Right atrium auricular region (tissue), 2 donors: ENCODE measurements around the gene LAPTM5. TPM values are rescaled to one million over a fixed set of nuclear protein-coding genes. Genes with fewer than 3 reads are reported as not detected.

Experiments
- DNase-seq: peaks from one replicate; pipeline ENCODE4 v3.0.0-alpha.2; 2019; ENCODE audit warnings: low spot score
- H3K27ac ChIP-seq, 2 donors: fragments of 200-600 bp; sonication (generic); 1 replicate in 1 of 2; 2 replicates in 1 of 2; pipeline ENCODE4 v1.5.1; 2016 to 2019
- H3K27me3 ChIP-seq, 2 donors: fragments of 200-600 bp; sonication (generic); one replicate each; pipeline versions ENCODE4 v1.5.1 to v1.6.0; 2017 to 2019
- H3K36me3 ChIP-seq: fragments of 200-600 bp; sonication (generic); one replicate; pipeline ENCODE4 v1.5.1; 2016
- H3K4me1 ChIP-seq, 2 donors: fragments of 200-600 bp; sonication (generic); one replicate each; pipeline versions ENCODE4 v1.5.1 to v1.6.0; 2017 to 2019
- H3K4me3 ChIP-seq, 2 donors: fragments of 200-600 bp; sonication (generic); 1 replicate in 1 of 2; 2 replicates in 1 of 2; pipeline ENCODE4 v1.5.1; 2017 to 2019; ENCODE audit warnings: mild to moderate bottlenecking in 1 of 2, moderate library complexity in 1 of 2
- H3K9me3 ChIP-seq, 2 donors: fragments of 200-600 bp; sonication (generic); one replicate each; pipeline ENCODE4 v1.5.1; 2019
- total RNA-seq, 2 donors: library from RNA; depleted of rRNA; stranded (reverse); fragments of >200 nt; gene quantifications; one replicate each; pipeline ENCODE4 v1.1.0, GENCODE V29; 2016
- TF ChIP-seq, protein P1 (sequence below), 2 donors: fragments of 200-600 bp; sonication (generic); IDR thresholded peaks; one replicate each; pipeline ENCODE4 v1.5.1; 2019; ENCODE audit warnings: antibody characterized with exemption in 2 of 2

LAPTM5 gene
- total RNA-seq, 2 donors from 2014 or later: 17.4 to 62.8 TPM

DNA sequence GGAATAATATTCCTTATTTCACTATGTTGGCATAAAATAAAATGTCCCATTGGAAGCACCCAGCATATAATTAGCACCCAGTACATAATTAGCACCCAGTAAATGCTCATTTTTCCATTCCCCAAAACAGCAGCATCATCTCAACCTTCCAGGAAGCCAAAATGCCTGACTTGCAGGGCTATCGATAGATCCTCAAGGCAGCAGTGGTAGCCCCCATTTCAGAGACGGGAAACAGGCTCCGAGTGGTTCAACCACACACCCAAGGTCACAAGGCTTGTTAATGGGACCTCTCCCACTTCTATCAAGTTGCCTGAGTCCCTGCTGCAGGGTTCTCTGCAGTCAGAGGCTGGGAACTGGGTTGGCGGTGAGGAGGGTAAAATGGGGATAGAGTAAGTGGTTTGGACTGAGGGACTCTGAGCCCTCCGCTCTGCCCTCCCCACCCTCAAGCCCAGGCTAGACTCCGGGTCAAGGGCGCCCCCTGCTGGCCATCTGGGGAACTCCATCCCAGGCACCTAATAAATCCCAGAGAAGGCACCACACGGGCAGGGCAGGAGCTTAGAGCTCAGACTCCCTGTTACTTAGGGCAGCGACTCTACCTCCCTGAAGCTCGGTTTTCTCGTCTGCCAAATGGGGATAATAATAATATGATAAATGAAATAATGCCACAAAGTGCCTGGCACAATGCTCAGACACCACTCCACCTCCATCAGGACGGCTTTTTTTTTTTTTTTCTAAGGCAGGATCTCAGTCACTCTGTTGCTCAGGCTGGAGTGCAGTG, 21.9 kb upstream of the LAPTM5 start:
- Histone ChIP-seq H3K9me3 (no peaks in the 10 kb centered on the region), H3K36me3 (no peaks in the 10 kb centered on the region), H3K4me3 (no peak overlapping the region), H3K27ac (no peak overlapping the region), H3K4me1 (peaks cover 0 to 6% of the 10 kb centered on the region in 2 donors), H3K27me3 (no peaks in the 10 kb centered on the region)
- peak; percentile 86 for DNase-seq
- TF ChIP-seq, protein P1, sequence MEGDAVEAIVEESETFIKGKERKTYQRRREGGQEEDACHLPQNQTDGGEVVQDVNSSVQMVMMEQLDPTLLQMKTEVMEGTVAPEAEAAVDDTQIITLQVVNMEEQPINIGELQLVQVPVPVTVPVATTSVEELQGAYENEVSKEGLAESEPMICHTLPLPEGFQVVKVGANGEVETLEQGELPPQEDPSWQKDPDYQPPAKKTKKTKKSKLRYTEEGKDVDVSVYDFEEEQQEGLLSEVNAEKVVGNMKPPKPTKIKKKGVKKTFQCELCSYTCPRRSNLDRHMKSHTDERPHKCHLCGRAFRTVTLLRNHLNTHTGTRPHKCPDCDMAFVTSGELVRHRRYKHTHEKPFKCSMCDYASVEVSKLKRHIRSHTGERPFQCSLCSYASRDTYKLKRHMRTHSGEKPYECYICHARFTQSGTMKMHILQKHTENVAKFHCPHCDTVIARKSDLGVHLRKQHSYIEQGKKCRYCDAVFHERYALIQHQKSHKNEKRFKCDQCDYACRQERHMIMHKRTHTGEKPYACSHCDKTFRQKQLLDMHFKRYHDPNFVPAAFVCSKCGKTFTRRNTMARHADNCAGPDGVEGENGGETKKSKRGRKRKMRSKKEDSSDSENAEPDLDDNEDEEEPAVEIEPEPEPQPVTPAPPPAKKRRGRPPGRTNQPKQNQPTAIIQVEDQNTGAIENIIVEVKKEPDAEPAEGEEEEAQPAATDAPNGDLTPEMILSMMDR (IDR thresholded peaks at IDR 0.05): peak; percentile 88 to 97

DNA sequence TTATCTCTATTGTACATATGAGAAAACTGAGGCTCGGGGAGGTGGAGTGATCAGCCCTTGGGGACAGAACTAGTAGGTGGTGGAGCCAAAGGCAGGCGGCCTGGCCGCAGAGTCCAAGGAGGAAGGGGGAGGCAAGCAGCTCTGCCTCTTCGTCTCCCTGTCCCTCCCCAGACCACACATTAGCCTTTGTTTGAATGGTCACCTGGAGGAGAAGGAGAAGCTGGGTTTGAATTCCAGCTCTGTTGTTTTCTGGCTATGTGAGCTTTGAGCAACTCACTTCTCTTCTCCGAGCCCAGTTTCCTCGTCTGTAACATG, 21.4 kb upstream of the LAPTM5 start:
- Histone ChIP-seq H3K27ac (no peak overlapping the region), H3K4me3 (no peak overlapping the region), H3K9me3 (no peaks in the 10 kb centered on the region), H3K36me3 (no peaks in the 10 kb centered on the region), H3K27me3 (no peaks in the 10 kb centered on the region), H3K4me1 (peaks cover 0 to 6% of the 10 kb centered on the region in 2 donors)
- no peak for DNase-seq
- TF ChIP-seq, protein P1 (IDR thresholded peaks at IDR 0.05): no peak

GRCh38 chr1:30778154-30778978, 20.8 kb upstream of the LAPTM5 start:
- peaks cover 0 to 6% of the 10 kb centered on the region in 2 donors for H3K4me1 ChIP-seq
- no peaks in the 10 kb centered on the region for H3K27me3 ChIP-seq
- H3K27ac ChIP-seq: no peak overlapping the region
- no peaks in the 10 kb centered on the region for H3K9me3 ChIP-seq
- TF ChIP-seq, protein P1 (IDR thresholded peaks at IDR 0.05): no peak
- no peak overlapping the region for H3K4me3 ChIP-seq
- no peaks in the 10 kb centered on the region for H3K36me3 ChIP-seq
- DNase-seq: no peak

GRCh38 chr1:30777904-30778153, 20.3 kb upstream of the LAPTM5 start:
- H3K9me3 ChIP-seq: no peaks in the 10 kb centered on the region
- no peak overlapping the region for H3K4me3 ChIP-seq
- TF ChIP-seq, protein P1 (IDR thresholded peaks at IDR 0.05): no peak
- no peak overlapping the region for H3K27ac ChIP-seq
- H3K4me1 ChIP-seq: peaks cover 0 to 5% of the 10 kb centered on the region in 2 donors
- no peak for DNase-seq
- no peaks in the 10 kb centered on the region for H3K27me3 ChIP-seq
- H3K36me3 ChIP-seq: no peaks in the 10 kb centered on the region

DNA sequence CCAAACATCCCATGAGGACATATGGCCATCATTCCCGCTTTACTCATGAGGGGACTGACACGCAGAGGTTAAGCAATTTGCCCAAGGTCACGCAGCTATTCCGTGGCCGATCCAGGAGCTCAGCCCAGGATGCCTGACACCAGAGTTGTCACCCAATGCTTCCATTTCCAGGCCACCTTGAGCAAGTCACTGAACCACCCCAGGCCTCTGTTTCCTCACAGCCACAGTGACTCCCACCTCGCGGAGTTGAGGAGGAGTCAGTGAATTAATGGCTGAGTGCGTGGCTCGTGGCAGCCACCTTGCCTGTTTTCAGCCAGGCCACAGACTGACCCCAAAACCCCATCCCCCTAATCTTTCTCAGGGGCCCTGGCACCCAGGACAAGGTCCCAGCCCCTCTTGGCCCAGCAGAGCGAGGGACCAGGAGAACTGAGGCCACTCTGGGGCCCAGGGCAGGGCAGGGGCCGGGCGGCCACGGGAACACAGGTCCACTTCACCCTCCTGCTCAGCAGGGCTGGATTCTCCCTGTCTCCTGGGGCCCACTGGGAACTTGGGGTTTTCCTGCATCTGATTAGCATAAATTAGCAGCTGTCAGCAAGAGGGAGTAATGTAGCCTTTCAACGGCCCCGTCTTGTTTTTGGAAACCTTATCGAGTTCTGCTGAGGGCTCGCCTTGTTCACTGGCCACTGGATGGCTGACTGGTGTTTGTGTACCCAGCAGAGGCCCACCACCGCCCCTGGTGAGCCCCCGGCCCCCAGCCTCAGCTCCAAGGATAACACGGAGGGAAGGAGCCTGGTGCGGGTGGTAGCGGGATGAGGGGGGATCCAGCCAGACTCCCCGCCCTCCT, 19.7 kb upstream of the LAPTM5 start:
- Histone ChIP-seq H3K27ac (no peak overlapping the region), H3K4me3 (no peak overlapping the region), H3K36me3 (no peaks in the 10 kb centered on the region), H3K9me3 (no peaks in the 10 kb centered on the region), H3K27me3 (no peaks in the 10 kb centered on the region), H3K4me1 (no peaks in the 10 kb centered on the region)
- TF ChIP-seq, protein P1 (IDR thresholded peaks at IDR 0.05): no peak
- DNase-seq: no peak
